Left lung (tissue), 10 donors: Measurements from ENCODE around the gene CPNE4. TPM values are rescaled to one million over a fixed set of nuclear protein-coding genes. Genes with fewer than 3 reads are reported as not detected.

ENCODE experiments used
- ATAC-seq: fragments of 200-7000 bp; cut with Tn5 transposase; one replicate; pipeline ENCODE4 v1.9.1; 2020; ENCODE audit warnings: moderate library complexity
- DNase-seq, 4 donors: peaks; one replicate each; pipeline ENCODE4 v3.0.0-alpha.2; 2013 to 2020
- H3K27ac ChIP-seq, 2 donors: fragments of 200-600 bp; sonication (generic) in 1 of 2; one replicate each; pipeline versions ENCODE4 v1.5.0 to v1.8.0; 2020 to 2021
- H3K27me3 ChIP-seq, 2 donors: fragments of 200-600 bp; sonication (generic) in 1 of 2; one replicate each; pipeline versions ENCODE4 v1.5.0 to v1.8.0; 2020 to 2021
- H3K36me3 ChIP-seq, 2 donors: fragments of 200-600 bp; sonication (generic) in 1 of 2; one replicate each; pipeline versions ENCODE4 v1.5.0 to v1.8.0; 2020 to 2021
- H3K4me1 ChIP-seq, 2 donors: fragments of 200-600 bp; one replicate each; pipeline ENCODE4 v1.8.0; 2021
- H3K4me3 ChIP-seq, 2 donors: fragments of 200-600 bp; sonication (generic) in 1 of 2; one replicate each; pipeline versions ENCODE4 v1.5.0 to v1.8.0; 2020 to 2021; ENCODE audit warnings: mild to moderate bottlenecking in 1 of 2
- H3K9me3 ChIP-seq, 2 donors: fragments of 200-600 bp; sonication (generic) in 1 of 2; one replicate each; pipeline versions ENCODE4 v1.5.0 to v1.8.0; 2020 to 2021
- intact Hi-C, 2 donors: fragments of 100-400 bp; cut with DNase I; formaldehyde crosslinking; loops; one replicate each; pipeline versions ENCODE4 v1.11.2 to v1.14.2; 2022
- polyA plus RNA-seq, 6 donors: library from polyadenylated mRNA; unstranded; fragments of 120-200 nt; gene quantifications; one replicate each; pipeline ENCODE4 v1.2.1, GENCODE V29; 2013; ENCODE audit not compliant: insufficient read length in 6 of 6
- total RNA-seq, 2 donors: library from RNA; stranded (reverse); fragmentation: NEBNext Ultra II Directional; extraction: Animal tissue kit (Norgen Biotek cat#: 25700); gene quantifications; one replicate each; pipeline ENCODE4 v1.2.1, GENCODE V29; 2021
- TF ChIP-seq, protein P1 (sequence below), 2 donors: fragments of 200-600 bp; sonication (generic) in 1 of 2; IDR thresholded peaks; one replicate each; pipeline versions ENCODE4 v1.5.0 to v1.8.0; 2021; ENCODE audit warnings: antibody characterized with exemption in 2 of 2
- donor health status: DM: no; HTN: yes; CAD: no.
- donor health status: DM: no; HTN: no; CAD: no.

CPNE4 gene
- total and polyA plus RNA-seq, 8 donors, result 0.24 to 2.1 (median 0.85) TPM

DNA sequence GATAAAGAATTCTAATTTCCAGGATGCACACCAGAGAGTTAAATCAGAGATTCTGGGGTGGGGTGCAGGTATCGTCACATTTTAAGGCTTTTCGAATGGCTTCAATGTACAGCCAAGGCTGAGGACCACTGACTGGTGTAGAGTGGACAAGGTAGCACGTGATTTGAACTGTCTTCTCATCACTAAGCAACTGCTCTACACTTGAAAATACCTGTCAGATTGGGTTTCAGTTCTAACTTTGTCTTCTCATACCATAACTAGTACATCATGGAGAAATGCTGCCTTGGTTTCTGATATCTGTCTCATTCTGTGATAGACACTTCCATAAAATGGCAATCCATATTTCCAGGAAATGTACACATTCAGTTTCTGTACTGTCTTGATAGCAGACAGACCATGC lies 474.0 kb downstream of the CPNE4 start:
- H3K4me3 ChIP-seq, result no peak overlapping the region
- H3K9me3 ChIP-seq, result no peaks in the 10 kb centered on the region
- no peaks in the 10 kb centered on the region for H3K4me1 ChIP-seq
- ATAC-seq (no peak), DNase-seq (no peak)
- H3K36me3 ChIP-seq, result no peaks in the 10 kb centered on the region
- peaks cover 0 to 11% of the 10 kb centered on the region in 2 donors for H3K27me3 ChIP-seq
- no peak overlapping the region for H3K27ac ChIP-seq
- TF ChIP-seq, protein P1, sequence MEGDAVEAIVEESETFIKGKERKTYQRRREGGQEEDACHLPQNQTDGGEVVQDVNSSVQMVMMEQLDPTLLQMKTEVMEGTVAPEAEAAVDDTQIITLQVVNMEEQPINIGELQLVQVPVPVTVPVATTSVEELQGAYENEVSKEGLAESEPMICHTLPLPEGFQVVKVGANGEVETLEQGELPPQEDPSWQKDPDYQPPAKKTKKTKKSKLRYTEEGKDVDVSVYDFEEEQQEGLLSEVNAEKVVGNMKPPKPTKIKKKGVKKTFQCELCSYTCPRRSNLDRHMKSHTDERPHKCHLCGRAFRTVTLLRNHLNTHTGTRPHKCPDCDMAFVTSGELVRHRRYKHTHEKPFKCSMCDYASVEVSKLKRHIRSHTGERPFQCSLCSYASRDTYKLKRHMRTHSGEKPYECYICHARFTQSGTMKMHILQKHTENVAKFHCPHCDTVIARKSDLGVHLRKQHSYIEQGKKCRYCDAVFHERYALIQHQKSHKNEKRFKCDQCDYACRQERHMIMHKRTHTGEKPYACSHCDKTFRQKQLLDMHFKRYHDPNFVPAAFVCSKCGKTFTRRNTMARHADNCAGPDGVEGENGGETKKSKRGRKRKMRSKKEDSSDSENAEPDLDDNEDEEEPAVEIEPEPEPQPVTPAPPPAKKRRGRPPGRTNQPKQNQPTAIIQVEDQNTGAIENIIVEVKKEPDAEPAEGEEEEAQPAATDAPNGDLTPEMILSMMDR (IDR thresholded peaks at IDR 0.05), result no peak
- intact Hi-C loops, result no loop called here

DNA sequence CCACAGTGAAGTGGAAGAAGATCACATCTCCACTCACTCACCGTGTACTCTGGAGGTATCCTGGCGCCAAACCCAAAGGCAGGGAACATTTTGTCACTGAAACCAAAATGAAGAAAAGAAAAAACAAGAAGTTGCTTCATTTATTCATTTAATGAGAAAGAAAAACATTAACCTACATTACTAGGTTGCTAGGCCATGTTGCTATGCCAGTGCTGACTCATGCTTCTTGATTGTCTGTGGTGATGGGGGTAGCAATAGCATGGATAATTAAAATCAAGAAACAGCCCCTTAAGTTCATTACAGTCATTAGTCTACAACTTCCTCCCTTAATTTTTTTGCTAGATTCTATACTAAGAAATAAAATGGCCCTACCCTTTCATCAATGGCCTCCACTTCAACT lies 479.4 kb downstream of the CPNE4 start:
- H3K27ac ChIP-seq, result no peak overlapping the region
- no peaks in the 10 kb centered on the region for H3K9me3 ChIP-seq
- H3K4me1 ChIP-seq, result no peaks in the 10 kb centered on the region
- intact Hi-C loops, result no loop called here
- ATAC-seq (no peak), DNase-seq (no peak)
- TF ChIP-seq, protein P1 (IDR thresholded peaks at IDR 0.05), result no peak
- no peaks in the 10 kb centered on the region for H3K36me3 ChIP-seq
- no peak overlapping the region for H3K4me3 ChIP-seq
- H3K27me3 ChIP-seq, result peaks cover 0 to 5% of the 10 kb centered on the region in 2 donors

DNA sequence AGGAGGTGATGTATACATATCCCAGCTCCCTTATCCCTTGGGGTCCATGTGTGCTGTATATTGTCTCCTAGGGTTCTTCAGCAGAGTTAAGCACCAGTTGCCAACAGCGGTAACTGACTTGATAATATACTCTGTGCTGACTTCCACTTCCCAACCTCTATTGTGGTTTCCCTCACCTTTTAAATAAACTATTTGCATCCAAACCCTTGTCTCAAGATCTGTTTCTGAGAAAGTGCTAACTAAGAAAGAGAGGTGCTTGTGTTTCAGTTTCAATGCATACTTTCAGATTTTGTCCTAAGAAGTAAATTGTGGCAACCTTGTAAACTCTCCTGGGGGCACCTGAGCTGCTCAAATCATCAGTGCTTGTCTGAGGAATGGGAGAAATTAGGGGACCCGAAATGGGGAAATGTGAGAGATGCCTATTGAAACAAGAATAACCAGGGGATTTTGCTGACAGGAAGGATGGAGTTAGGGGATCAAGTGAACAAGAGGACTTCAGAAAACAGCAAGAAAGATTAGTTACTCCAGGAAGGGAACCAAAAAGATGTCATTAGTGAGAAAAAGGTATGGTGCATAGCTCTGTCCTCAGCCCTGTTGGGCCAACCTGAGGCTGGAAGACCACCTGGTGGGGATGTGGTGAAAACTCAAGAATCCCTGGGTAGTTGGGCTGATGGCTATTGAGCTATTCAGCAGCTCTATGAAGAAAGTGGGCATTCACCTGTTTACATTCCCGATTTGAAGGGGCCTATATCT lies 481.1 kb downstream of the CPNE4 start:
- DNase-seq (no peak), ATAC-seq (no peak)
- TF ChIP-seq, protein P1 (IDR thresholded peaks at IDR 0.05), result no peak
- Histone ChIP-seq H3K4me1 (no peaks in the 10 kb centered on the region), H3K36me3 (no peaks in the 10 kb centered on the region), H3K27ac (no peak overlapping the region), H3K4me3 (no peak overlapping the region), H3K27me3 (peaks cover 0 to 5% of the 10 kb centered on the region in 2 donors), H3K9me3 (no peaks in the 10 kb centered on the region)
- intact Hi-C loops, result no loop called here

DNA sequence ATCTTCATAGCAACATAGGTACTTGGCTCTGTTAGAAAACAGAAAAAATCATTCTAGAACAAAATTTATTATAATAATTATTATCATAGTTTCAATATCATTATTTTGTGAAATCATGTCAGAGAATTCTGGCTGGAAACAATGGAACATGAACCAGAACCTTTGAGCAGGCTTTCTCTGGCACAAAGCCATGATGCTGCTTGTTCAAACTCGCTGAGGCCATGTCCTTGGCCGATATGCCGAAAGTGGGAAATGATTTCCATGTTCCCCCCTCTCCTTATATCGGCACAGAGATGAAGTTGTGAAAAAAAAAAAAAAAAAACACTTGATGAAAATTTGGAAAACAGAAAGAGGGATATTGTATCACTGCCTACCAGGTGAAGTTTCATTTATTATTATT lies 483.1 kb downstream of the CPNE4 start:
- ATAC-seq, result no peak
- Histone ChIP-seq H3K27ac (no peak overlapping the region), H3K4me1 (no peaks in the 10 kb centered on the region), H3K36me3 (no peaks in the 10 kb centered on the region), H3K9me3 (no peaks in the 10 kb centered on the region), H3K27me3 (no peaks in the 10 kb centered on the region), H3K4me3 (no peak overlapping the region)
- DNase-seq, result no peak
- intact Hi-C loops, result no loop called here
- TF ChIP-seq, protein P1 (IDR thresholded peaks at IDR 0.05), result no peak

DNA sequence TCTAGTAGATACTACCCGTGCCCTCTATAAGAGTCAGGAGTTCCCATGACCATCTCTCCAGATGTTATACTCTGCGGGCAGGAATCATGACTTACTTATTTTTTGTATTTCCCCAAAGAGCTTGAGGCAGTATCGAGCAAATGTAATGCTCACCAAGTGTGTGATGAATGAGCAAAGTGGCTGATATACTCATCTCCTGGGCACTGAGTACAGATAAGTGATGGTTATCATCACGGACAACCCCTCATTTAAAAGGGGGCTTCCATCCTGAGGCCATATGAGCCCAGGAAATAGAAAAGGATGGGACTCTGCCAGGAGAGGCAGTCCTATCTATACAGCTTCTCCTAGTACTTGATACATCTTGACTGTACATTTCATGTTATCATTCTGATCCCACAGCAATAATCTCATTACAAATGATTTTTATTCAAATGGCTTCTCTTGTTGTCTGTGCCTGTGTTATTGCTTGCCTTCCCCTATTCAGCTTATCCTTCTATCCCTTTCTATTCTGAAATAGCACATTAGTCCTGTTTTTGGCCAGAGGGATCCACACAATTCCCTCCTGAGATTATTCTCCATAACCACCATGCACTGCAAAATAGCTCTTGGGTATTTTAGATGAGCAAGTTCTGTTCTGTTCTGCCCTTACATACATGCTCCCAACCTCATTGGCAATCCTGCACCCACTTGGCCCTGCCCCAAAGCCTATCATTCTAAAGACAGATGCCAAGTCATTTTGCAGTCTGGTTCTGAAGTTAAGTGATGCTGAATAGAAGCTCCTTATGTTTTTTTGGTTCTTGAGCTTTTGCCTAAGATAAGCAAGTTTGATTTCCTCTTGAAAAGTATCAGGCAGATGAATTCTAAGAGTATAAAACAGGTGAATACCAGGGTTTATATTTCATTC lies 484.0 kb downstream of the CPNE4 start:
- Histone ChIP-seq H3K36me3 (no peaks in the 10 kb centered on the region), H3K27ac (no peak overlapping the region), H3K9me3 (no peaks in the 10 kb centered on the region), H3K27me3 (no peaks in the 10 kb centered on the region), H3K4me3 (no peak overlapping the region), H3K4me1 (no peaks in the 10 kb centered on the region)
- DNase-seq (no peak), ATAC-seq (no peak)
- intact Hi-C loops, result no loop called here
- TF ChIP-seq, protein P1 (IDR thresholded peaks at IDR 0.05), result no peak
